Epidermal melanocyte (primary cell): Measurements from ENCODE around the gene INIP.
"Not testable (repeated sequence)": the region's sequence is repeated elsewhere in the genome, so short reads cannot be mapped to it uniquely, and the experiment has no call there.

Source experiments
- DNase-seq: peaks from one replicate; pipeline ENCODE4 v3.0.0; 2011; ENCODE audit warnings: low spot score; ENCODE audit not compliant: insufficient read length

Gene INIP

DNA sequence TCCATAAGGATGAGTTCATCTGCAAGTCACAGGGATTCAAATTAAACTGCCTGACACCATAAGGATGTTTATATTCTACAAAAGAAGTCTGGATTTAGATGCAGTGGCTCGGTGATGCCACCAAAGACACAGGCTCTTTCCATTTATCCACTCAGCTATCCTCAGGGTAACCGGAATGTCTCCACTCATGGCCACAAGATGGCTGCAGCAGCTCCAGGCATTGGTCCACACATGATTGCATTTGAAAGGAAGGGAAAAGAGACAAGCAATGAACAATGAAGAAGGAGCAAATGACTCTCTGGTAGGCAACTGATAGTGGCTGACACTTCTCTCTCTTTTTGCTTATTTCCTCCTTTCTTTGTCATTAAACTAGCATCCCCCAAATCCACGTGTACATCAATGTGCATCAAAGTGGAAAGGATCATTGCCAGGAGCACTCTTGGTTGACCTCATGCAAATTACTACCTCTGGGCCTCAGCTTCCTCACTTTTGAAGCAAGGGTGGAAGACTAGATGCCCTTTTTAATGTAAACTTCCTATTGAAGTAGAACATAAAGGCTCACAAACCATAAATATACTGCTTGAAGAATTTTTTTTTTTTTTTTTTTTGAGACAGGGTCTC, 25.4 kb upstream of the INIP start:
- DNase-seq: no peak

DNA sequence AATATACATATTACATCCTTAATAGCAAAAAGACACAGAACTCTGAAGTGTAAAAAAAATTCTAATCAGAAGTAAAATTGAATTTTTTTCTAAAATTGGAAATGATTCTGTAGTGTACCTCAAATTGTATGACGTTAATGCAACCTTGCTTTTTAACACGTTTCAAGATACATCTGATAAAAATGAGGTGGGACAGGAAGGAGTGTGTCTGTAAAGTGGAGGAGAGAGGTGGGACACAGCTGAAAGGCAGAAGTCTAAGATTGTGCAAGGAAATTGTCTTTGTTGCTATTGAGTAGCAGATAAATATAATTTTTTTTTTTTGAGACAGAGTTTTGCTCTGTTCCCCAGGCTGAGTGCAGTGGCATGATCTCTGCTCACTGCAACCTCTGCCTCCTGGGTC, 17.0 kb upstream of the INIP start:
- no peak for DNase-seq

DNA sequence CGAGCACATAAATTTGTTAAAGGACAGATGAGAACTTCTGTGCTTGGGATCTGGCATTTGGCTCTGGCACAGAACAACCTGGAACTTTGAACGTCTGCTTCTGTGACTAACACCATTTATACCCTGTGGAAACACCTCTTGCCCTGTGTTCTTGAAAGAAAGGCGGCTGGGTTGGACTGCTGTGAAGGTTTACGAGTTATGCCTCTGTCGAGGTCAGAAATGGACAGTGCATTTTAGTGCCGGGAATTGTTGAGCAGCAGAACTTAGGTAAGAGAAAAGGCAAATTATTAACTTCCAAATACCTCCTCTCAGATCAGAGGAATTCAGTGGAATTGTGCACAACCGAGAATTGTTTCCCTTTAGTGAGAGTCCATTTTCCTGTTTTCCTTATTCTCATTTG, 14.1 kb upstream of the INIP start:
- no peak for DNase-seq

DNA sequence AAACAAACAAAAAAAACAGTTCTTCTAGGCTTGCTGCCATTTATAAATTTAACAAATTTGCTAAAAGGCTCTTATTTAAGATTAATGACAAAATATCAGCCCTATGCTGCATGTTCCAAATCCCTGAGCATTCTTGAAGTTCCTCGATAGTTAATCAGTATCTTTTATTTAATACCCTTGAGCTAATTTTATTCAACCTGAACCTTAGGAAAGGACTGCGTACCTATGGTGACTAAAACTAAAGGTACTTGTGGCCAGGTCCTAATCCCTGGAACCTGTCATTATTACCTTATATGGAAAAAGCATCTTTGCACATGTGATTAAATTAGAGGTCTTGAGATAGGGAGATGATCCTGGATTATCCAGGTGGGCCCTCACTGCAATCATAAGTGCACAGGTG, 10.5 kb upstream of the INIP start:
- no peak for DNase-seq

DNA sequence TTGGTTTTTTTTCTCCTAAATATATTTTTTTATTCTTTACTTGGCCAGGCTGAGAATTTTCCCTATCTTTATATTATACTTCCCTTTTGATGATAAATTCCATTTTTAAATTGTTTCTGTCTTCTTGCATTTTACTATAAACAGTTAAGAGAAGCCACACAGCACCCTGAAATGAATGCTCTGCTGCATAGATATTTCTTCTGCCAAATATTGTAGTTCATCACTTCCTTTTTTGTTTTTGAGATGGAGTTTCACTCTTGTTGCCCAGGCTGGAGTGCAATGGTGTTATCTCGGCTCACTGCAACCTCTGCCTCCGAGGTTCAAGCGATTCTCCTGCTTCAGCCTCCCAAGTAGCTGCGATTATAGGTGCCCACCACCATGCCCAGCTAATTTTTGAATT, 8.5 kb upstream of the INIP start:
- no peak for DNase-seq

DNA sequence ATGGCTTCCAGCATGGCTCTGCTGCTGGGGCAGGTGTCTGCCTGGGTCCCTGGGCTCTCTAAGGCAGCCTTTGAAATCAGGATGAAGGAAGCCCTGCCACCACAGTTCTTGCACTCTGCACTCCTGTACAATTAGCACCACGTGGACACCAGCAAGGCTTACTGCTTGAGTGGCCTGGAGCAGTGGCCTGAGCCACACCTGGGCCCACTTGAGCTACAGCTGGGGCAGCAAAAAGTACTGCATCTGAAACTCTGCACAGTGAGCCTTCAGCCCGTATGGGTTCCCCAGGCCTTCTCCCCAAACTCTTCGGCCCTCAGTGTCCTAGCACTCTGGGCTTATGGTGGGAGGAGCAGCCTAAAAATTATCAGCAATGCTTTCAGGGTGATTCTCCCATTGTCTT, 8.0 kb upstream of the INIP start:
- DNase-seq: no peak

DNA sequence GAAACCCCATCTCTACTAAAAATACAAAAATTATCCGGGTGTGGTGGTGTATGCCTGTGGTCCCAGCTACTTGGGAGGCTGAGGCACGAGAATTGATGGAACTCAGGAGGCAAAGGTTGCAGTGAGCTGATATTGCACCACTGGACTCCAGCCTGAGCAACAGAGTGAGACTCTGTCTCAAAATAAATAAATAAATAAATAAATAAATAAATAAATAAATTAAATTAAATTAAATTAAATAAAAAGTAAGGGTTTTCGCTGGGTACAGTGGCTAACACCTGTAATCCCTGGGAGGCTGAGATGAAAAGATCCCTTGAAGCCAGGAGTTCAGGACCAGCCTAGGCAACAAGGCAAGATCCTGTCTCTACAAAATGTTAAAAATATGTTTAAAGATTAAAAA, 4.8 kb upstream of the INIP start:
- DNase-seq: not testable (repeated sequence)

DNA sequence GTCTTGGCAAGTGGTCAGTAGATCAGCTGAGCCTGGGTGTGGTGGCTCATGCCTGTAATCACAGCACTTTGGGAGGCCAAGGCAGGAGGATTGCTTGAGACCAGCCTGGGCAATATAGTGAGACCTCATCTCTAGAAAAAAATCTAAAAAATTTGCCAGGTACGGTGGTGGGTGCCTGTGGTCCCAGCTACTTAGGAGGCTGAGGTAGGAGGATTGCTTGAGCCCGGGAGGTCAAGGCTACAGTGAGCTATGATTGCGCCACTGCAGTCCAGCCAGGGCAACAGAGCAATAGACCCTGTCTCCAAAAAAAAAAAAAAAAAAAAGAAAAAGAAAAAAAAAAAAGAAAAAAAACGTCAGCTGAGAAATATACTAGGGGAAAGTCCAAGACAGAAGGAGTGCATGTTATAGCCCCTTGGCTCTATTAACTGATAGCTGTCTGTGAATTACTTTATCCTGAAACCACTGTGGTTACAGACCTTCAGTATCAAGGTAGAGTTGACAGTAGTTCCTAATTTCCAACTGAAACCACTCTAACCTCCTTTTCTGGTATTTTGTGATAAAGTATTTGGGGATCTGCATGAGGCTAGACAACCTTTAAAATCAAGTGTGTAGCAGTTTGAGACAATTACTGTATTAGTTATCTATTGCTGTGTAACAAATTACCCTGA, 2.3 kb upstream of the INIP start:
- no peak for DNase-seq

DNA sequence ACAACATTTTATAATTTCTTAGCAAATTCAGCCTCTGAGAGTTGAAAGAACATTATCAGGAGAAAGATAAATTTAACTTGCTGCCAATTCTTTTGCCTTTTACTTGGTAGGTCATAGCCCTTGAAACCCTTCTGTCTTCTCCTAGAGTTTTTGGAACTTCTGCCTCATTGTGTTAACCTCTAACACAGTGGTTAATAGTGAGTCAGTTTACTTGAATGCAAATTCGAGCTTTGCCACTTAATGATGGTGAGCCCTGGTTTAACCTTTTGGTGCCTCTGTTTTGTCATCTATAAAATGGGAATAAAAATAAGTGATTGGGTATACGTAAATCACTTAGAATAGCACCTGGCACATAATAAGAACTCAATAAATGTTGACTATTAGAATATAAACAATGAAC, 1.8 kb upstream of the INIP start:
- no peak for DNase-seq

DNA sequence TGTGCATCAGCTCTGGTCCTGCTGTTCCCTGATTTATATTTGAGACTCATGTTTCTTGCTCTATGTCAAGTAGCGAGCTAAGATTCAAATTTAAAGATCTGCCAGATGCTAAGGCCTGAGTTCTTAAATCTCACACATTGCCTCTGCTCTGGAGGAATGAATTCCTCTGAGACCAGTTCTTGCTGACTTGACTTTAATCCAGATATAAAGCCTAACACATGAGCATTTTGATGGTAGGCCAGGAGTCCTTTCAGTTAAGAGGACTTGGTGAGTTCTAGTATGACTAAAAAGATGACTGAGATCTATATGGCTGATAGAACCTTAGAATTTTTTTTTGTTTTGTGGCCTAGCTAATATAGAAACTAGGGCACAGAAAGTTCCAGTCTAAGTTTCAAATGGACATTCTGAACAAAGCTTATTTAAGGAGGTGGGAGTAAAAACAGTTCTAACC, 1.3 kb upstream of the INIP start:
- no peak for DNase-seq

DNA sequence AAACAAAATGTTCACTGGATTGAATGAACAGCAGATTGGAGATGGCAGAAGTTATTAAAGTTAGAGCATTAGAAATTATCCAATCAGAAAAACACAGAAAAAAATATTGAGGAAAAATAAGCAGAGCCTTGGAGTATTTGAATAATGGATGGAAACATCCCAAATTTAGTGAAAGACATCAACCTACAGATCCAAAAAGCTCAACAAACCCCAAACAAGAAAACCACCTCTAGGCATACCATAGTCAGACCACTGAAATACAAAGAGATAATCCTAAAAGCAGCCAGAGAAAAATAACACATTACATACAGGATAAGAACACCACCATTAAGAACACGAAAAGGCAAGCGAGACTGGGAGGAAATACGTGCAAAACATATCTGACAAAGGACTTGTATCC, 5.2 kb downstream of the INIP start:
- DNase-seq: no peak

DNA sequence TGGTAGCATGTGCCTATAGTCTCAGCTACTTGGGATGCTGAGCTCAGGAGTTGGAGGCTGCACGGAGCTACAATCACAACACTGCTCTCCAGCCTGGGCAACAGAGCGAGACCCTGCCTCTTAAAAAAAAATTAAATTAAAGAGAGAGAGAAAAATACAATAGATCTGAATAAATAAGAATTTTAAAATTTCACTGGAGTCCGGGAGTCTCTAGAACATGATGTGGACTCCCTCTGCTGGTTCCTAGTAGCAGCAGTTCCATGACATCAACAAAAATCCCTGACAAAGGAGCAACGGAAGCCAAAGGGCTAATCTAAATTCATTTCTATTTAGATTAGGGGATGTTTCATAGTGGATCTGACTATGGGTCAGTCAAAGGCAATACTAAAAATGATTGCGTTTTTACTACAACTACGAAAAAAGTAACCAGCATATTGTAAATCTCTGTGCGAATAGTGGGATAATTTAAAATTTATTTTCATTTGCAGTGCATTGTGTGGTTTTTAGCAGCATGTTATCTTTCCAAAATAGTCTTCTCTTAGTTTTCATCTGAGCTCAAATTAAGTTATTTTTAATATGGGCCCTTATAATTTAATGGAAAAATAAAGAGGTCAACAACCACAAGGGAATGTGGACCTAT, 6.7 kb downstream of the INIP start:
- no peak for DNase-seq

DNA sequence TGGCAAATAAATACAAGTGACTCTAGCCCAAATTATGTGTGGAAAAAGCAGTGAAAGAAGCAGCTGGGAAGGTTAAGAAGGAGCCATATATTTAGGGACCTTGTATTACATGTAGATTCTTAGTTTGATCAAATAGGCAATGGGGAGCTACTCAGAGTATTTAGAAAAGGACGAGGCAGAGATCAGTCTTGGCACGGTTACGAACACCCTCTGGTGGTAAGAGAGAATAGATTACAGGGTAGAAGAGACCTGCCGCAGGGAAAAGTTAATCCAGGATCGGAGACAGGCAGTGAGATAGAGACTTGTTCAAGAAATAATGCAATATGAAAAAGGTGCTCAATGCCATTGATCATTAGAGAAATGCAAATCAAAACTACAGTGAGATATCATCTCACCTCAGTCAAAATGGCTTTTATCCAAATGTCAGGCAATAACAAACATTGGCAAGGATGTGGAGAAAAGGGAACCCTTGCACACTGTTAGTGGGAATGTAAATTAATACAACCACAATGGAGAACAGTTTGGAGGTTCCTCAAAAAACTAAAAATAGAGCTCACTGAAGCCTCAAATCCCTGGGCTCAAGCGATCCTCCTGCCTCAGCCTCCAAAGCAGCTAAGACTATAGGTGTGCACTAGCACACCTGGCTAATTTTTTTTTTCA, 12.0 kb downstream of the INIP start:
- DNase-seq: no peak

DNA sequence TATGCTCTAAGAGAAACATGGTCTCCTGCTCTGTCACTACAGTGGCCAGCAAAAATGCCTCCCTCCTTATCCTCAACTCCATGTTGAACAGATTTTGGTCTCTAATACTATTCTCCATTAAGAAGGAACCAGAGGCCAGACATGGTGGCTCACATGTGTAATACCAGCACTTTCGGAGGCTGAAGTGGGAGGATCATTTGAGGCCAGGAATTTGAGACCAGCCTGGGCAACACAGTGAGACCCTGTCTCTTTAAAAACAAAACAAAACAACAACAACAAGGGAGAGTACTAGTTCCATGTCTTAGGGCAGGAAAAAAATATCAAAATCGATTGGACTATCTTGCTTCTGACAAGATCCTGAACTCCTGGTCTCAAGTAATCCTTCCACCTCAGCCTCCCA, 14.6 kb downstream of the INIP start:
- no peak for DNase-seq

DNA sequence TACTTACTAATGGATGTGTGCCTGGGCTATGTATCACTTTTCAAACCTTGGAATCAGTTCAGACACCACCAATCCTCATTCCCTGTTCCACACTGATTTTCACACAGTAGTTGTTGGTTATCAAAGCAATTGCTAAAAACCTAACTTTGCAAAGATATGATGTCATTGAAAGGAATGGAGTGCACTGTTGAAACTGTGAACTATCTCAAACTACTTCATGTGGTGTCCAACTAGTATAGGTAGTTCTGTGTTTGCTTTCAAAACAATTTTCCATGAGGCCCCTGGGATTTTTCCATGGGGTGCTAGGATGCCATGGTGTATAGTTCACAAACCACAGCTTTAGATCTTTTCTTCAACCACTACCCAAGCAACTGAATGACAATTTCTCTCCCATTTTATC, 17.8 kb downstream of the INIP start:
- DNase-seq: no peak

DNA sequence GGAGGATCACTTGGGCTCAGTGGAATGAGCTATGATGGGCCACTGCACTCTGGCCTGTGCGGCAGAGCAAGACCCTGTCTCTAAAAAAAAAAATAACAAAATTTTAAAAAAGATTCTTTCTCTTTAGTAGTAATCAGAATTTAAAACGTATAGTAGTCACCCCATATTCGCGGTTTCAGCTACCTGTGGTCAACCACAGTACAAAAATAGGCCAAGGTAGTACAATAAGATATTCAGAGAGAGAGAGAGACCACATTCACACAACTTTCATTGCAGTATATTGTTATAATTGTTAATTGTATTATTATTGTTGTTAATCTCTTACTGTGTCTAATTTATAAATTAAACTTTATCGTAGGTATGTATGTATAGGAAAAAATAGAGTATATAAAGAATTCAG, 18.7 kb downstream of the INIP start:
- DNase-seq: no peak

DNA sequence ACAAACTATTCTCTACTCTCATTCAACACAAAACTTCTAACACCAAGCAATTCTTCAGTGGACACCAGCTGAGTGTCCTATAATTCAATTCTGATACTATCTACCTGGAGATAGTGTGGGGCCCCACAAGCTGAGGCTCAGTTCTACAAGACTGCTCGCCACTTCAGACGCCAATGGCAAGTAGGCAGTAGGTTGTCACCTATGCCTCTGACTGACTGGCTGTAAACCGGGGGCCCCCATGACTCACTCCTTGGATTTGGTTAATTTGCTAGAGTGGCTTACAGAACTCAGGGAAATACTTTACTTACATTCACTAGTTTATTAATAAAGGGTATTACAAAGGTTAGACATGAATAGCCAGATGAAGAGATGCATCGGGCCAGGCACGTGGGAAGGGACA, 21.5 kb downstream of the INIP start:
- DNase-seq: no peak

DNA sequence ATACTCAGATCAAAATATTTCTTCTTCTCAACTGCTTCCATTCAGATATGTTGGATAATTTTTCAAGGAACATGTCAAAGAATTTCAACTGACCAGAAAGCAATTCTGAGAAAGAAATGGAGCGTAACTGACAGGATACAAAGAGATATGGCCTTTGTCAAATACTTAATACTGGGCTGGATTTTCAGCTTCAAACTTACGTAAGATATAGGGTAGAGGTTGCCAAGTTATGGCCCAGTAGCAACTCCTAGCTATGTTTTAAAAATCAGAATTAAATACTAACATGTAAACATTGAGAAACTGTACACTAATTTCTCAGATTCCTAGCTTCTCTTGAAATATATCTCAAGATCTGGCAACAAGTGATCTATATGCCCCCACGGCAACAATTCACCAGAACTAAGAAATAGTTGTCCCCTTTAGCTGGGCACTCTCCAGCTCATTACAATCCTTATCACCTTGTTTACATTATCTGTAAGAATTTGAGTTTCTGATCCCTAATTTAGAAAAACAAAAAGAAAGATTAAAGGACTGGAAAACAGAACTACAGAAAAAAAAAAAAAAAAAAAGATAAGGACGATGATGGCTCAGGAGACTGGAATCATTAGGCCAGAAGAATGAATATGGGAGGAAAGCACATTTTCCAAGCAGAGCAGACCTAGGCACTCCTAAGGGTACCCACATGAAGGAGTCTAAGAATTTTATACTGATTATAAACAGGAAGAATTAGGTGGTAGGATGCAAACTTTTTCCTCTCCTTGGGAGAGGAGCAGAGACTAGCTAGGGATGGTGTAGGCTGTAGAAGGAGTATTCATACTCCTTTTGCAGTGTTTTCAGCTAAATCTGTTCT, 23.0 kb downstream of the INIP start:
- no peak for DNase-seq

DNA sequence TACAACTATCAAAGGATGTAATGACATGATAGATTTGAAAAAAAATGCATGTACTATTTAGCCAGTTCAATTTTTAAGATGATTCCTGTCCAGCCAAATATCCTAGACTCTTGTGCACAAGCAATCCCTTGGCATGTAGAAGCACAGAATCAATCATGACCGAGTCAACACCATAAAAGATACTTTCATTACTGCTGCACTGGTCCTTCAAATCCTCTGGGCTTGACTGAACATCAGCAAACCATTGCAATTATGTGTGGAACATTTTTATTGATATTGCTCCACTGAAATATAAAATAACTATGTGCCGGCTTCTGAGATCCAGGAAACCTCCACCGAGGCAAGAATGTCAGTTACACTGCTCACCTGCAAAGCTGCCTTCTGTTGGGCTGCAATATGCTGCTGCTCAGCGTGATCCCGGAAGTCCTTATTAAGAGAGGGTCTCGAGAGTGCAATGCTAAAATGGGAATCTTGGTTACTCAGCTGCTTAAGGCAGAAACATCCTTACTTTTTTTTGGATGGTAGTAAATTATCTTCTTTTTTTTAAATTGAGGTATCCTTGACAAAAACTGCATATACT, 28.7 kb downstream of the INIP start:
- DNase-seq: no peak

DNA sequence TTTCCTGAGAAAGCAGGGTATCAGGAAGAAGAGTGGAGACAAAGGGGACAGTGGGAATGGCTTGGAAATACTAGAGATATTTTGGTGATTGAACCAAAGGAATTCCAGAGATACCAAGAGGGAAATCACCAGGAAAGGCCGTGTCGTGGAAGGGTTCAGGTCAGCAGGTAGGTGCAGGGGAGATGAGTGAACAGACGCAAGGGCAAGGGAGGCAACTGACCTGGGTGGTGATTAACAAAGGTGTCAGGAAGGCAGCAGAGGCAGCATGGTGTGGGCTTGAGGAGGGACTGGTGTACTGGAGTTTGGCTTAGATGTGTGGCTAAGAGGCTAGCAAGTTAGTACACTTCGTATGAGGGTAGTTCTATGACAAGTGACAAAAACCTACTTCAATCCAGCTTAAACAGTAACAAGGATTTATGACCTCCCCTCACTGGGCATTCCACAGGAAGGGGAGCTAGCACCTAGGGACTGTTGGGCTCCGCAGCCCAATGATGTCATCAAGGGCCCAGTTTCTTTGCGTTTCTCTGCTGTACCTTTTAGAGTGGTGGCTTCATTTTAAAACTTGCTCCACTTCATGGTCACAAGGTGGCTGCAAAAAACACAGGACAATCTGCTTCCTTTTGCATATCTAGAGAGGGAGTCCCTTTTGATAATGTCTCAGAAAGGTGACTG, 37.0 kb downstream of the INIP start:
- DNase-seq: no peak

DNA sequence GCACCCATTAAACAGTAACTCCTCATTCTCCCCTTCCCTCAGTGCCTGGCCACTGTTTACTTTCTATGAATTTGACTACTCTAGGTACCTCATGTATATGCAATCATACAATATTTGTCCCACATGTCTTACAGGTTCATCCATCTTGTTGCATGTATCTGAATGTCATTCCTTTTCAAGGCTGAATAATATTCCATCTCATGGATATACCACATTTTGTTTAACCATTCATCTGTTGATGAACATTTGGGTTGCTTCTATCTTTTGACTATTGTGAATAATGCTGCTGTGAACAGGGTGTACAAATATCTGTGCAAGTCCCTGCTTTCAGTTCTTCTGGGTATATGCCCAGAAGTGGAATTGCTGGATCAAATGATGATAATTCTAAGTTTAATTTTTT, 40.9 kb downstream of the INIP start:
- no peak for DNase-seq
